ENCODE results near the gene LRP2.

GRCh38 chr2:169406891-169407290 is 44.6 kb upstream of the LRP2 start:
- TF ChIP-seq, protein P1, sequence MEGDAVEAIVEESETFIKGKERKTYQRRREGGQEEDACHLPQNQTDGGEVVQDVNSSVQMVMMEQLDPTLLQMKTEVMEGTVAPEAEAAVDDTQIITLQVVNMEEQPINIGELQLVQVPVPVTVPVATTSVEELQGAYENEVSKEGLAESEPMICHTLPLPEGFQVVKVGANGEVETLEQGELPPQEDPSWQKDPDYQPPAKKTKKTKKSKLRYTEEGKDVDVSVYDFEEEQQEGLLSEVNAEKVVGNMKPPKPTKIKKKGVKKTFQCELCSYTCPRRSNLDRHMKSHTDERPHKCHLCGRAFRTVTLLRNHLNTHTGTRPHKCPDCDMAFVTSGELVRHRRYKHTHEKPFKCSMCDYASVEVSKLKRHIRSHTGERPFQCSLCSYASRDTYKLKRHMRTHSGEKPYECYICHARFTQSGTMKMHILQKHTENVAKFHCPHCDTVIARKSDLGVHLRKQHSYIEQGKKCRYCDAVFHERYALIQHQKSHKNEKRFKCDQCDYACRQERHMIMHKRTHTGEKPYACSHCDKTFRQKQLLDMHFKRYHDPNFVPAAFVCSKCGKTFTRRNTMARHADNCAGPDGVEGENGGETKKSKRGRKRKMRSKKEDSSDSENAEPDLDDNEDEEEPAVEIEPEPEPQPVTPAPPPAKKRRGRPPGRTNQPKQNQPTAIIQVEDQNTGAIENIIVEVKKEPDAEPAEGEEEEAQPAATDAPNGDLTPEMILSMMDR (IDR thresholded peaks at IDR 0.05) = no peak
- no peak for TF ChIP-seq POLR2A (IDR thresholded peaks at IDR 0.05)
